GM19240 (cell line): ENCODE data around the gene SYNGR2.

Source experiments
- DNase-seq: peaks from one replicate; pipeline ENCODE4 v3.0.0; 2011; ENCODE audit warnings: low spot score; ENCODE audit not compliant: insufficient read length

SYNGR2 gene

GRCh38 chr17:78142119-78142861 lies 26.1 kb upstream of the SYNGR2 start:
- DNase-seq = no peak

GRCh38 chr17:78143214-78144146 lies 24.9 kb upstream of the SYNGR2 start:
- DNase-seq = no peak

- no peak for DNase-seq
Measured at GRCh38 chr17:78144147-78144719, 24.1 kb upstream of the SYNGR2 start.

GRCh38 chr17:78144736-78145641 lies 23.4 kb upstream of the SYNGR2 start:
- DNase-seq = no peak

GRCh38 chr17:78146471-78146869 lies 21.9 kb upstream of the SYNGR2 start:
- no peak for DNase-seq

GRCh38 chr17:78146881-78147280 lies 21.5 kb upstream of the SYNGR2 start:
- DNase-seq = no peak

GRCh38 chr17:78147315-78147998 lies 20.9 kb upstream of the SYNGR2 start:
- DNase-seq = no peak

GRCh38 chr17:78148286-78149016 lies 19.9 kb upstream of the SYNGR2 start:
- DNase-seq = no peak

- no peak for DNase-seq
Measured at GRCh38 chr17:78151514-78152008, 16.8 kb upstream of the SYNGR2 start.

- no peak for DNase-seq
Measured at GRCh38 chr17:78154903-78155811, 13.2 kb upstream of the SYNGR2 start.

- DNase-seq = no peak
Measured at GRCh38 chr17:78159575-78160158, 8.7 kb upstream of the SYNGR2 start.

GRCh38 chr17:78163881-78164747 lies 4.3 kb upstream of the SYNGR2 start:
- no peak for DNase-seq

- no peak for DNase-seq
Measured at GRCh38 chr17:78164748-78165607, 3.4 kb upstream of the SYNGR2 start.

- no peak for DNase-seq
Measured at GRCh38 chr17:78166416-78166815, 2.0 kb upstream of the SYNGR2 start.

GRCh38 chr17:78168903-78169793 lies 767 bp downstream of the SYNGR2 start:
- DNase-seq = no peak
